GM19240 (cell line): ENCODE measurements around the gene FKTN.

Source experiments
- DNase-seq: peaks from one replicate; pipeline ENCODE4 v3.0.0; 2011; ENCODE audit warnings: low spot score; ENCODE audit not compliant: insufficient read length

FKTN gene

GRCh38 chr9:105632807-105633206 lies 74.9 kb downstream of the FKTN start:
- no peak for DNase-seq

- no peak for DNase-seq
Measured at GRCh38 chr9:105633411-105633810, 75.5 kb downstream of the FKTN start.

DNA sequence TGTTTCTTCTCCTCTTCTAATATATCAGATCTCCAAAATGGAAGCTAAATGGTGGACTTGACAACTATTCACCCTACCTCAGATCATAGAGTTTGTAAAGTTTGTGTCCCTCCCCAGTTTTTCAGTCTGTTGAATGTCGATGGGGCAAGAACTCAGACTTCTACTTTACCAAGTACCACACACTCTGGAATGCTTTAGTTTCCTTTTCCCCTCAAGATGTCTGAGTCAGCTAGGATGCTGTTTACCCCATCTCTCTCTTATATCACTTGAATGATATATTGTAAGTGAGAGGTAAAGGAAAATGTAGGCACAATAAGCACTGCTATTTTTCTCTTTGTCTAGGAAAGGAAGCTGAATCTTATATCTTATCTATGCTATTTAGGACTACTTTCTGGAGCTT lies 78.4 kb downstream of the FKTN start:
- no peak for DNase-seq

DNA sequence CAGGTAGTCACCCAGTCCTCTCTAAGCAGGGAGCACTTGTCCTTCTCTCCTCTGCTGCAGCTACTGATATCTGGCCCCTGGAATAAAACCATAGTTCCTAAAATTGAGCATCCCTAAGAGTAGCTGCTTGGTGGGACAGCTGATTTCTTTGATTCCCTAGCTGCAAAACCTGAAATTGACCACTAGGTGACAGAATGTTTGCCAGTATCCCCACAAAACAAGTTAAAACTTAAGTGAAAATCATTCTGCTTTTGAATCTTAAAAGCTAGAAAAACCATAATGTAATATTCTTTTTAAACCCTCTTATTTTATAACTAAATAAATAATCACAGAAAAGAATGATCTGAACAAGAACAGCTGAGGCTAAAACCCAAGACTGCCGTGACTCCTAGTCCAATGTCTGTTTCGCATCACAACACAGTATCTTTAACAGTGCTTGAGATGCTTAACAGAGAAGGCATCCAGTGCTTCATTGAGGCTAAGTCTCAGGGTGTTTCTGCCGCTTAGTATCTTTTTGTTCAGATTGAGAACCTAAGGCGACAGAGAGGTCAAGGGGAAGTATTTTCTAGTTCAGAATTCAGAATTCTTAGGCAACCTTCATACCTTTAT lies 80.0 kb downstream of the FKTN start:
- no peak for DNase-seq

DNA sequence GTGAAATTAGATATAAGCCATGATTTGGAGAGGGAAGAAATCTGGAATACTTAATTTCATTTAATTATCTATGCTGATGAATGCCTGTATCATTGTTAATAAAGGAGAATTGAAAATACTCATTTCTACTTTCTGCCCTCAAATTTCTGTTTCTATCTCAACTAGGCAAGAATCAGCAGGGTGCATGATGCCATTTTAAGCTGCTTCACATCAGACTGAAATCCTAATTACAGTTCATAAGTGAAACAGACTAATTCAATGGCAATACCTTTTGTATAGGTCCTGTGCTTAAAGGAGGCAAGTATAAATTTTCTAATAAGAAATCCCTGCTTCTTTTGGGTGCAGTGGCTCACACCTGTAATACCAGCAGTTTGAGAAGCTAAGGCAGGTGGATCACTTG lies 82.0 kb downstream of the FKTN start:
- DNase-seq = no peak

GRCh38 chr9:105643795-105644194 lies 85.9 kb downstream of the FKTN start:
- DNase-seq = no peak

DNA sequence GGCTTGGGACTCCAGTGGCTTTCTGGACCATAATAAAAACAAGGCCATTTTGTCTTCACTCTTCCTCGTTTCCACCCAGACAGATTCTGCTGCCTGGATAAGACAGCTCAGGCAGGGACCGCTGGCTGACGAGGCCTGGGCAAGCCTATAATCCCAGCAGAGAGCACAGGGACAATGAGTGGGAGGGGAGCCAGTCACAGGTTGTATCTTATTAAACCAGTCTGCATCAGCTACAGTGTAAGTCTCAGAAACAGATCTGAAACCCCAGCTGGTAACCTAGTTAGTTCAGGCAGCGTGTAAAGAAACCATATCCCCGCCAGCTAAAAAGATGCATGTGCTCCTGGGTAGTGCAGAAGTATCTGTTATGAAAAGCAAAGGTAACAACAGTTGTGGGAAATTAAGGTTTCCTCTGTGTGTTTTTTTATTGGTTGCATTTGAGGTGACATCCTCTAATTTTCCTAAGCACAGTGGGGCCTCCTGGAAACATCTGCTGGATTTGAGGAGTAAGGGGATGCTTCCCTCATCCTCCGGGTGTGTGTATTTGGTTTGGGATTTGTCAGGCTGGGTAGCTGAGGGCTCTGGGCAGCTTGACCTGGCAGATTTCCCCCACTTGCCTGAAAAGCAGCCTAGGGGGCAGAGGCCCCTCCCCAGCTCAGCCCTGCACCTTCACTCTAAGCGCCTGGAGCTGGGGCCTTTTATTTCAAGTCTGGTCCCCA lies 89.1 kb downstream of the FKTN start:
- no peak for DNase-seq

DNA sequence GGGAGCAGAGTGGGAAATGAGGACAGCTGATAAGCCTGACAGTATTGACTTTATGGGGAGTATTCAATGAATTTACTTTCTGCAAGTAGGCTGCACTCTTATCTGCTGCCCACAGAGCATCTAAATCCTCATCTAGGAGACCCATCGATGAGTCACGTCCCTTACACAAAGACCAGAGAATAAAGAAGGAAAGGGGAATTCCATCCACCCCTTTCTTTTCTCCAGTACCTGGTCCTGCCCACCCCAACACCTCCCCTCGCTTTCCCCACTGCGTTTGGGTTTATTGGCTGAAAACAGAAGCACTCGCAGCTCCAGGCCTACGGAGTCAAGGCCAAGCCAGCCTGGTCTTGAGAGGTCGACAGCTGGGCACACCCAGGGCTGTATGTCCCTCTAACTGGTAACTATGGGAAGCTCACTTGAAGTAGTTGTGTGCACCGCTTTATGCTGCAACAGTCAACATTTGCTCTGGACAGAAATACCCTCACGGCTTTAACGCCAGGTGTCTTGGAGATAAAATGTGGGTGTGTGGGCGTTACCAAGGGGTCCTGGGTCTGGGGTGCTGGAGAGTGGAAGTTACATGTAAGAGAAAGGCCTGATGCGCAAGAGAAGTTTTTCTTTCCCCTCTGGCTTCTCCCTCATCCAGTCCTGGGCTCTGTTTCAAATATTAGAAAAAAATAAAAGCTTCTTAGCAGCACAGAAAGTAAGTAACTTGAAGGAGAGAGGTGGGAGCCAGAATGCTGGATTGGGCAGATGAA lies 89.8 kb downstream of the FKTN start:
- DNase-seq = no peak

GRCh38 chr9:105651806-105652205 lies 93.9 kb downstream of the FKTN start:
- no peak for DNase-seq

DNA sequence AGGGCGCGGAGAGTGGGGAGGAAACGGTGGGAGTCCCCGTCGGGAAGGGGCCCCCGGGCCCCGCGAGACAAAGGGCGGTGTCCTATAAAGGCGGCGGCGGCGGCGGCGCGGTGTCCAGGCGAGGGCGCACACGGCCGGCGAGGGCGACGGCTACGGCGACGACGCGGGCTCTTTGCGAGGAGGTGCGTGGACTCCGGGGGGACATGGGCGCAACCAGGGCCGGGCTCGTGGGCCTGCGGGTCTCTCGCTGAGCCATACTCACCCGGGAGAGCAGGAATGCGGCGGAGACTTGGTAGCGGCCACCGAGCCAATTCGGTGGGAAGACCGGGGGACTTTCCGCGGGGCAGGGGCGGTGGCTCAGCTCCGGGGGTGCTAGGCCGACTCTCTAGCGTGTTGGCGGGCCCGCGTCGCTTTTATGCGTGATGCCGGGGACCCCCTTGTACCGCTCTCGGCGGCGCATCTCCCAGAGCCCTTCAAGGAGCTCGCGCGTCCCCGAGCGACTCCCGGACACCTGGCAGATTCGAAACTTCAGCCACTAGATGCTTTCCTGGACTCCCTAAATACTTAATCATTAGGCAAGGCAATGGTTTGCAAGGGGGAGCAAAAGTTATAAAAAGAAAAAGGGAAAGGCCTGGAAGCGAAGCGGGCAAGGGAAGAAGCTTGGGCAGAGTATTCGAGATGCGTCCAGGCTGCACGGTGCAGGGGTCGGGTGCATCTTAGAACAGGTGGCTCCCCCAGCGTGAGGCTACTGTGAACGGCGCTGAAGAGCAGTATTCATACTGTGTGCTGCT lies 98.4 kb downstream of the FKTN start:
- DNase-seq = no peak

DNA sequence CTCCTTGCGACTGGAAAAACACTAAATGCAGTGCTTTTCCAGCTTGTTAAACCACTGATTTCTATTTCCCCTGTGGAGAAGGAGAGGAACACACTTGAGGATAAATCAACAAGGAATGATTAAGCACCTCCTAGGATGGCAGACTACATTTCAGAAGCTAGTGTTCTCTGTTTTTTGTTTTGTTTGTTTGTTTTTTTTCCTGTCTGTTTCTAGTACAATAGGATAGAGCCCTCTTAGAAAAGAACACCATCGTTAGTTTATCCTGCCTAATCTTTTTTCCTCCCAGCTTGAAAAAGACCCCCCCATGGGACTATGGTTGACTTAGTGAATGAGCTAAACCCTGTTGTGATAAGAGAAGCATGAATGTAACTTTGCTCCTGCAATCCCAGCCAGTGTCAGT lies 100.4 kb downstream of the FKTN start:
- DNase-seq = no peak

GRCh38 chr9:105661011-105661410 lies 103.1 kb downstream of the FKTN start:
- no peak for DNase-seq

GRCh38 chr9:105662184-105663104 lies 104.5 kb downstream of the FKTN start, which contains the start of gene TAL2:
Gene TAL2 (plus strand): TSS chr9:105662457. CDS start chr9:105662497, 40 bp downstream.
- DNase-seq = no peak

DNA sequence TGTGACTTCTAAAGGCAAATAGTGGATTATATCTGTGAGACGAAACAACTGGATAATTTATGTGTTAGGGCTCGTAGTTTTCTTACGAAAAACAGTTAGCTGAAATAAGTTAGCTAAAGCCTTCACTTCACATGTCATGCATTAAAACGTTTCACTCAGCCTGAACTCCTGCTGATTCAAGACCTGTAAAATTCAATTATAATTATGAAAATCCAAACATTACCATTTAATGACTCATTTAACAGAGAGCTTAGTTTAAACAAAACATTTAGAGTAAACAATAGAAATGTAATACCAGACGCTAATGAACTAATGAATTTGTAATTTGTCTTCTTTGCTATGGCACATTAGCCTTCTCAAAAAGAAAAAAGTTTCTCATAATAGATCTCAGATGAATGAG lies 106.0 kb downstream of the FKTN start:
- no peak for DNase-seq

DNA sequence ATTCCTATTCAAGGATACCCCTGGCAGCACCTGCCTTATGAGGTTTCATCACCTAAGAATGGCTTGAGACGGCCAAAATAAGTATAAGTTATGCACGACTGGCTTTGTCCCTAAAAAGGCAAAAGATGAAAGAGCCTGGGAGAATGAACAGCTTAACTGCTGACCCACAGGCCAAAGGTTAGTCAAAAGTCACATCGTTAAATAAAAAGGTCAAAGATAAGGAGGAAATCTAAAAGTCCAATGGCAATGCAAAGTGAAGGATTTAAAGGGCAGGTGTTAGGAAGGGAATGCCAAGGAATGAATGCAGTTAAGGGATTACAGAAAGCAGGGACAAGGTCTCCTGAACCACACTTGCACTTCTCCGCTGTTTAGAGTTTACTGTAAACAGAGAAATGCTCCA lies 109.9 kb downstream of the FKTN start:
- DNase-seq = no peak

DNA sequence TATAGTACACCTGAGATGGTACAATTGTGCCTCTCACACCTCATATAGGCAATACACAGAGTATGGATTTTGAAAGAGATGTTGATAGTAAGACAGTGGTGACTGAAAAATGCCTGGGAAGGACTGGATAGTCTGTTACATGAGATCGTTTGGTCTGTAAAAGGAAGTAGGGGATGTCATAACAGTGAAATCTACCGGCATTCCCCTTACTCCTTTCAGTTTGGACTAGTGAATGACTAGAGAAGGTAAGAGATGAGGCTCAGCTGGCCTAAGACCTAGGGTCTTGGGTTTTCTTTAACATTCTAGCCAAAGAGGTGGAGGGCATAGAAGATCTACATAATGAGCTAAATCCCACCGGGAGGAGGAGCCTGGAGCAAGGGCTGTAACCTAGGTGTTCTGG lies 112.4 kb downstream of the FKTN start:
- DNase-seq = no peak

- no peak for DNase-seq
Measured at GRCh38 chr9:105670775-105671174, 112.8 kb downstream of the FKTN start.

GRCh38 chr9:105672711-105673234 lies 114.8 kb downstream of the FKTN start:
- DNase-seq = no peak

DNA sequence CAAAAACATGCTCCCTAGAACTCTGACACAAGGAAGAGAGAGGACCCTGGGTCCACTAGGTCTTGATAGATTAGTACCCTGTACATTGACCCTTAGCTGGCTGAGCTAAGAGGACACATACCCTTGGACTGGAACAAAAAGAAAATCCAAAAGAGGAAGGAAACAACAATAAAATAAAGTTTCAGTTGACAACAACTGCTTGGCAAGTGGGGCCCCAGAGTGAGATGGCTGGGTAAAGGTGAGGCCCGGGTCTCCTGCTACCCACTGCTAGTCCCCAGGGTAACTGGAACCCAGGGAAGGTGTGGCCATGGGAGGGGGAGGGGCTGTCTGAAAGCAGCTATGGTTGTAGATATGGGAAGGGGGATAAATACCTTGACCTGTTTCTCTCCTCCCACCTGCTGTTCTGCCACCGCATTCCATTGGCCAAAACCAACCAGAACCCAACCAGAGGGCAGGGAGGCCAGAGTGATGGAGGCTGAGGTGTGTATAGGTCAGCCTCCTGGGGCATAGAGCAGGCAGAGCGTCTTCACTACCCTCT lies 116.0 kb downstream of the FKTN start:
- no peak for DNase-seq

GRCh38 chr9:105676351-105676923 lies 118.5 kb downstream of the FKTN start:
- DNase-seq = no peak
